GM21619 (cell line): ENCODE data around the gene SNCG.
"Not testable (repeated sequence)": the region's sequence is repeated elsewhere in the genome, so short reads cannot be mapped to it uniquely, and the experiment has no call there.

Experiments used
- ATAC-seq: cut with Tn5 transposase; IDR thresholded peaks from one replicate; pipeline ENCODE4 v1.9.1; 2021; ENCODE audit not compliant: unreplicated experiment

Gene SNCG

GRCh38 chr10:86958116-86958900, at the start of gene SNCG:
TSS of gene SNCG (plus strand) at chr10:86958599. CDS start at chr10:86958698, 99 bp downstream.
- ATAC-seq, result no peak

GRCh38 chr10:86914734-86915133, 43.7 kb upstream of the SNCG start:
- ATAC-seq, result no peak

DNA sequence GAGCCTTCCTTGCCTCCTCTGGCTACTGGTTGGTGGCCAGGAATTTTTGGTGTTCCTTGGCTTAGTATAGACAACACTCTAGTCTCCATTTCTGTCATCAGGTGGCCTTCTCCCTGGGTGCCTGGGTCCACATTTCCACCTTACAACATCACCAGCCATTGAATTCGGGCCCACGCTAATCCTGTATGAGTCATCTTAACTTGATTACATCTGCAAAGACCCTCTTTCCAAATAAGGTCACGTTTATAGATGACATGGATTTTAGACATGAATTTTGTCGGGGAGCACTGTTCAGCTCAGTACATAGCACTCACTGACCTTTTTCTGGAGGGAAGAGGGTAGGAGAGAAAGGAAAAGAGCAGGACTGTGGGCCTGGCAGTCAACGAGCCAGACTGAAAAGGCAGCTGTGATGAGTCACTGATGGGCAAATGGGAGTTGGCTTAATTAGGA, 40.4 kb upstream of the SNCG start:
- no peak for ATAC-seq

DNA sequence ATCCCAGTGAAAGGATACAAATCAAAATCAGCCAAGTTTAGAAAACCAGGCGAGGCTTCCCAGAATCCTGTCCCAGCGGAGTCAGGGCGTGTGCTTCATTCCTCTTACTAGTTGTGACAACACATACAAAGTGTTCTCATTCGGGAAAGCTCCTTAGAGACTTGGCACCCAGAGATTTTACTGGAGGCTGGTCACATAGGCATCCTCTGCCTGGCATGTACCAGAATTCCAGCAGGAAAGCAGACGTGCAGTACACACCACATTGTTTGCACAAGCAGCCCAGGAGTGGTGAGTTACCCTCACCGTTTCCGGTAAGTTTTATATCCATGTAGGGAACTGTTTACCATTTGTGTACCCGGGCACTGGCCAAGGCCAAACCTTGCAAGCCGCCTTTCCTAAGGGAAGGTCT, 35.8 kb upstream of the SNCG start:
- no peak for ATAC-seq

DNA sequence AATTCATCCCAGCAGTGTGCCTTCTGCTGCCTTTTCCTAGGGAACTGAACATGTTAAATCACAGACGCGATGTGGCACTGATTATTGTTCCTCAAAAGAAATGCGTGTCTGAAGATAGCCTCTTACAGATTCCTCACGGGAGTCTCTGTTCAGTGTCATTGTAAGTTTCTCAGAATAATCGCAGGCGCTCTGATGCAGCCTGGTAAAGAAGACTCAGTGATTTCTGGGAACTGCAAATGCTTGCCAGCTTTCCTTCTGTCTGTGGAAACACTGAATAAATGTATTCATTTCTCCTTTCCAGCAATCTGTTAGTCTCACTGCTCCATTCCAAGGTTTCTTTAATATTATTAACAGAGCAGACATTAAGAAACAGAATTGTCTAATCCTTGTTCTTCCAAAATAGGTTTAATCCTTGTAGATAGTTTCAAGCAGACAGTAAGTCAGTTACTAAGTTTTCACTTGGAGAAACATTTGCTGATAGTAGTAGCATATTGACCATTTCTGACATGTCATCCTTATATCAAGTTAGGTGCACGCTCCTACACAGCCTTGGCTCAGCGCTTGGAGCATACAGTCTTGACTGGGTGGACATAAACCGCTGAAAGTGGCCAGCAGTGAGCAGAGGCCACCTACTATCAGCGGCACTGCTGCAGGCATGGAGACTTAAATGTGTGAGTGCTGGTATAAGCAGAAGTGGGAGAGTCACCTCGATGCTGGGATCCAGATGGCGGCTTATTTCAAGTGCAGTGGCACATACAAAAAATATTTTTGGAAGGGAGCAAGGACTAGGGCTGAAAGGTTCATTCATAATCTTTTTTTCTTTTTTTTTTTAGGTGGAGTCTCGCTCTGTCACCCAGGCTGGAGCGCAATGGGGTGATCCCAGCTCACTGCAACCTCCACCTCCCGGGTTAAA, 28.7 kb upstream of the SNCG start:
- no peak for ATAC-seq

- ATAC-seq, result no peak
Observed at GRCh38 chr10:86931872-86932271, 26.5 kb upstream of the SNCG start.

DNA sequence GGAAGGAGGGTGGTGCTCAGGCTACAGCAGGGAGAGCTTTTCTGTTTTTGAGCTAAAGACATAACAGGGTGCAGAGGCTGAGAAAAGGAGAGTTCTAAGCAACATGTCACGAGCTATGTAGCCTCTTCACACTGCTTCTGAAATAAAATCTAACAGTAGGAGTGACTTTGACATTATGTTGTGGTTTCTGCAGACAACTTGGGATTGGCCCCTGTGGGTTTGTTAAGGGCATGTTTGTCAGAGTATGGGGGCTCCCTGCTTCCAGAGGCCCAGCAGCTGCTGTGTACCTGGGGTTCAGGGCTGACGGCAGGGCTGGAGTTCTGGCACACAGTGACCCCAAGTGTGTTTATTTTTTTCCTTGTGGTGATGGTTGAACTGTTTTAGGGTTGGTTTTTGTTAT, 25.7 kb upstream of the SNCG start:
- ATAC-seq, result no peak

GRCh38 chr10:86934162-86934711, 24.2 kb upstream of the SNCG start:
- not testable (repeated sequence) for ATAC-seq

- ATAC-seq, result no peak
Observed at GRCh38 chr10:86936661-86937501, 21.5 kb upstream of the SNCG start.

DNA sequence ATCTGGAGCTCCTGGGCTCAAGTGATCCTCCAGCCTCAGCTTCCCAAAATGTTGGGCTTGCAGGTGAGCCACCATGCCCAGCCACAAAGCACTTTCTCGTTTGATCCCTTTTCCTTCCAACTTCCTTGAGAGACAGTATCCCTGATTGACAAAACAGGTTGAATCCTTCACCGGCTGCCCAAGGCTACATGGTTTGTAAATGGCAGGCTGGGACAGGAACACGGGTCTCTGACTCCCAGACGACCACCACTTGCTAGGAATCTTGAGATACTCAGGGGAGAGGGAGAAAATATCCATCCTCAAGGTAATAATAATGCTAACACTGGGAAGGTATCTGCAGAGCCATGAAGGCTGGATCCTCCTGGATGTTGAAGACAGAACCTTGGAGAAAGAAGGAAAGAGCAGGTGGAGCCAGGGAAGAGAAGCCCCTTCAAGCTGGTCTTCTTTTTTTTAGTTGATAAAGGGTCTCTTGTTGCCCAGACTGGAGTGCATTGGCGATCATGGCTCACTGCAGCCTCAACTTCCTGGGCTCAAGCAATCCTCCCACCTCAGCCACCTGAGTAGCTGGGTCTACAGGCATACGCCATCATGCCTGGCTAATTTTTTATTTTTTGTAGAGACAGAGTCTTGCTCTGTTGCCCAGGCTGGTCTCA, 20.8 kb upstream of the SNCG start:
- ATAC-seq, result no peak

- no peak for ATAC-seq
Observed at GRCh38 chr10:86938260-86938659, 20.1 kb upstream of the SNCG start.

GRCh38 chr10:86940076-86940475, 18.3 kb upstream of the SNCG start:
- not testable (repeated sequence) for ATAC-seq

DNA sequence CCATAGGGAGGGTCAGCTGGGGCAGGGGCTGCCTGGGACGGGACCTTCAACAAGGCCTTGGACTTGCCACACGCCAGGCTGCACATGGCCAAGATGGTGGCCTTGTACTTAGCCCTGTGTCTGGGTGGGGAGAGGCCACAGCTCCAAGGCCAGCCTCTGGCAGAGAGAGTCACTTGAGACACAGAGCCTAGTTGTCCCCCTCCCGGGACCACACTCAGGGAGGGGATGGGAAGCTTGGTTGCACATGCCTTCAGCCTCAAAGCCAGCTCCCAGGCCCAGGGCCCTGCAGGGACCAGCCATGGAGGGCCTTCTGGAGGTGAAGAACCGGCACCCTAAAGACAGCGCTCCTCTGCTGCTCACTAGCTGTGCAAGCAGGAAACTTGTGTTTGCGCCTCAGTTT, 17.7 kb upstream of the SNCG start:
- ATAC-seq, result no peak

GRCh38 chr10:86941426-86941825, 17.0 kb upstream of the SNCG start:
- ATAC-seq, result no peak

- ATAC-seq, result no peak
Observed at GRCh38 chr10:86941991-86942421, 16.4 kb upstream of the SNCG start.

DNA sequence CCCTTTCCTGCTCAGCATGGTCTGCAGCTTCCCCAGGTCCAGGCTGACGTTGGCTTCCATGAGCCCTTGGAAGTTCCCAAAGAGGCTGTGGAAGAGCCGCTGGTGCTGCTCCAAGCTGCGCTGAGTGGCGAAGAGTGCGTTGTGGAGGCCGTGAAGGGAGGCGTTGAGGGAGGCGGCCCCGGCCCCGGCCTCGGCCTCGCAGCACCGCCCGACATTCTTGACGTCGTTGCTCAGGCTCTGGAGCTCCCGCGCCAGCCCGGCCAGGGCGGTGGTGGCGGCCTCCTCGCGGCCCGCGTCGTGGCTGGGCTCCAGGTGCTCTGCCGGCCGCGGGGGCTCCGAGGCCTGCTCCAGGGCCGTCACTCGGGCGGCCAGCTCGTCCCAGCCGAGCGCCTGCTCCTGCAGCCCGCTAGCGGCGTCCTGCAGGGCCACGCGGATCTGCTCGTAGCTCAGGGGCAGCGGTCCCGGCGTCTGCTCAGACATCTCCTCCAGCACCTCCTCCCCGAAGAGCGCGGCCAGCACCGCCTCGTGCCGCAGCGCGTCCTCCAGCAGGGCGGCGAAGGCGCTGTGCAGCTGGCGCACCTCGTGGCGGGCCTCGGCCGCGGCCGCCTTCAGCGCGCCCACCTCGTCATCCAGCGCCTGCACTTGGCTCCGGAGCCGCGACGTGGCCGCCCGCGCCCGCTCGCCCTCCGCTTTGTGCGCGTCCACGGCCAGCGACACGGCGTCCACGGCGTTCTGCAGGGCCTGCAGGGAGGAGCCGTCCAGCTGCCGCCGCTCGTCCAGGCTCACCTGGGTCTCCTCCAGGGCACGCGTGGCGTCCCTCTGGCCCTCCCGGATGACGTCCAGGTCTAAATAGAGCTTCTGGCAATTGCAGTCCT, 15.7 kb upstream of the SNCG start:
- no peak for ATAC-seq

- no peak for ATAC-seq
Observed at GRCh38 chr10:86943316-86944030, 14.9 kb upstream of the SNCG start.

DNA sequence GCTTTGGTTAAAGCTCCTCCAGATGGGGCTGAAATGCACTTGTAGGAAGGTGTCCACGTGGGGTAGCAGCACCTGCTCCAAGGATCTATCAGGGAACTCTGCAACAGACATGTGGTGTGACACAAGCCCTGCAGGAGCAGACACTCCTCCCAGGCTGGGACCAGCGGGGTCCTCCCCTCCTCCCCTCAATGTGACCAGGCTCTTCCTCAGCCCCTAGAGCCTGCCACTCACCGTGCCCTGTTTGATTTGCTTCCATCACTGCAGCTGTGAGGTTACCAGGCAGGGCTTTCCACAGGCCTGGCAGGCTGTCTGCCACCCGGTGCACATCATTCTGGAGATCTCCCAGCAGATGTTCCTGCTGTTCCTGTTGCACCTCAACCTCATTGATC, 14.4 kb upstream of the SNCG start:
- ATAC-seq, result no peak

DNA sequence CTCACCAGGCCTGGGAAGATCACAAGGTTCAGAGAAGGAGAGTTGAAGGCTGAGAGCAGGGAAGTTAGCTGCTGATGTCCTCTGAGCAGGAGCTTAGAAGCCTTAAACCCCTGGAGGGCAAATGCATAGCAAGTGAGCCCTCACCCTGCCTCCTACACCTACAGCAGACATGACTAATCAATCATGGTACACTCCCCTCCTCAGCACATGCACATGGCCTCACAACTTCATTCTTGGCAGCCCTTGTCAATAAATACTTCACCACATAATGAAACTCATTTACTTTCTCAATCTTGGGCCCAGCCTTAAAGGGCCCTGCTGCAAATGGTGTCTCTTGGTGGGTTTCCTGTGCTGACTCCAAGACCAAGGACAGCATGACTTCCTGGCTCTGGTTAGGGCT, 13.9 kb upstream of the SNCG start:
- no peak for ATAC-seq
